Mesodermal cell (in vitro differentiated cells): Measurements from ENCODE around the gene TERT.
"Not testable (repeated sequence)": the region's sequence is repeated elsewhere in the genome, so short reads cannot be mapped to it uniquely, and the experiment has no call there.

Experiments used
- H3K27ac ChIP-seq: 2 replicates; pipeline ENCODE4 v1.7.0; 2013; ENCODE audit warnings: mild to moderate bottlenecking, low read depth, low read length, moderate library complexity; ENCODE audit not compliant: severe bottlenecking
- H3K36me3 ChIP-seq: 2 replicates; pipeline ENCODE4 v1.7.1; 2013; ENCODE audit warnings: mild to moderate bottlenecking, low read length, moderate library complexity; ENCODE audit not compliant: control insufficient read depth, insufficient read depth
- H3K4me1 ChIP-seq: one replicate; pipeline ENCODE4 v1.7.1; 2013; ENCODE audit warnings: mild to moderate bottlenecking, low read length; ENCODE audit not compliant: insufficient read depth, control insufficient read depth, poor library complexity, severe bottlenecking
- H3K4me3 ChIP-seq: 2 replicates; pipeline ENCODE4 v1.7.0; 2013; ENCODE audit warnings: low read length, control low read depth, mild to moderate bottlenecking; ENCODE audit not compliant: insufficient read depth, poor library complexity, severe bottlenecking; ENCODE audit errors: extremely low read depth
- H3K9me3 ChIP-seq: 2 replicates; pipeline ENCODE4 v1.7.1; 2013; ENCODE audit warnings: mild to moderate bottlenecking, low read length, moderate library complexity; ENCODE audit not compliant: control insufficient read depth
- WGBS, 2 experiments: methylation state at CpG; one replicate each; pipeline ENCODE4 v1.1.5; 2013; ENCODE audit warnings: missing lambda C conversion rate in 2 of 2; ENCODE audit not compliant: insufficient coverage in 2 of 2; 5-methylcytosine and 5-hydroxymethylcytosine counted together

Gene TERT

GRCh38 chr5:1292139-1292538 lies 2.7 kb downstream of the TERT start:
- Histone ChIP-seq H3K36me3 (no peaks in the 10 kb centered on the region), H3K9me3 (no peaks in the 10 kb centered on the region)
- 85 to 90% methylated on average over 4 of the region's 6 CpGs for WGBS, 2 experiments

GRCh38 chr5:1291611-1292080 lies 3.2 kb downstream of the TERT start:
- Histone ChIP-seq H3K36me3 (no peaks in the 10 kb centered on the region), H3K4me1 (no peaks in the 10 kb centered on the region), H3K9me3 (no peaks in the 10 kb centered on the region), H3K4me3 (no peak overlapping the region), H3K27ac (no peak overlapping the region)
- 92 to 93% methylated on average over 23 of the region's 24 CpGs for WGBS, 2 experiments

More at GRCh38 chr5:1292139-1292538, 2.7 kb downstream of the TERT start:
- Histone ChIP-seq H3K4me1 (no peaks in the 10 kb centered on the region), H3K4me3 (no peak overlapping the region), H3K27ac (no peak overlapping the region)

- 83 to 98% methylated on average over 8 to 13 of the region's 24 CpGs for WGBS, 2 experiments
- not testable (repeated sequence) for H3K4me1 ChIP-seq, H3K9me3 ChIP-seq, H3K36me3 ChIP-seq, H3K4me3 ChIP-seq, H3K27ac ChIP-seq
Observed at GRCh38 chr5:1290956-1291355, 3.9 kb downstream of the TERT start.

- WGBS, 2 experiments: 96 to 98% methylated on average over 13 to 17 of the region's 32 CpGs
- not testable (repeated sequence) for H3K4me3 ChIP-seq, H3K36me3 ChIP-seq, H3K27ac ChIP-seq, H3K9me3 ChIP-seq, H3K4me1 ChIP-seq
Observed at GRCh38 chr5:1289559-1289958, 5.3 kb downstream of the TERT start.

GRCh38 chr5:1288439-1289335 lies 6.2 kb downstream of the TERT start:
- WGBS, 2 experiments: 92 to 93% methylated on average over 21 to 30 of the region's 37 CpGs
- no peaks in the 10 kb centered on the region for H3K4me1 ChIP-seq
- no peaks in the 10 kb centered on the region for H3K36me3 ChIP-seq
- H3K9me3 ChIP-seq: no peaks in the 10 kb centered on the region
- H3K27ac ChIP-seq: no peak overlapping the region
- no peak overlapping the region for H3K4me3 ChIP-seq

GRCh38 chr5:1285883-1286291 lies 9.0 kb downstream of the TERT start:
- no peaks in the 10 kb centered on the region for H3K4me1 ChIP-seq
- no peaks in the 10 kb centered on the region for H3K9me3 ChIP-seq
- no peak overlapping the region for H3K4me3 ChIP-seq
- H3K27ac ChIP-seq: no peak overlapping the region
- 93 to 98% methylated on average over 22 to 25 of the region's 25 CpGs for WGBS, 2 experiments
- no peaks in the 10 kb centered on the region for H3K36me3 ChIP-seq

GRCh38 chr5:1285141-1285540 lies 9.7 kb downstream of the TERT start:
- 96 to 97% methylated on average over 5 to 10 of the region's 12 CpGs for WGBS, 2 experiments
- Histone ChIP-seq H3K9me3 (no peaks in the 10 kb centered on the region), H3K4me1 (no peaks in the 10 kb centered on the region), H3K27ac (no peak overlapping the region), H3K36me3 (no peaks in the 10 kb centered on the region), H3K4me3 (no peak overlapping the region)

- H3K4me3 ChIP-seq, H3K4me1 ChIP-seq, H3K36me3 ChIP-seq, H3K27ac ChIP-seq, H3K9me3 ChIP-seq: not testable (repeated sequence)
- WGBS, 2 experiments: 86 to 89% methylated on average over 13 to 22 of the region's 27 CpGs
Observed at GRCh38 chr5:1284336-1284970, 10.4 kb downstream of the TERT start.

- H3K27ac ChIP-seq, H3K9me3 ChIP-seq, H3K4me3 ChIP-seq, H3K4me1 ChIP-seq, H3K36me3 ChIP-seq: not testable (repeated sequence)
- WGBS, 2 experiments: 85% methylated on average over 13 of the region's 16 CpGs; no CpG with 5 or more reads in 1 of the 2 experiments
Observed at GRCh38 chr5:1283729-1284041, 11.2 kb downstream of the TERT start.

- not testable (repeated sequence) for H3K9me3 ChIP-seq, H3K27ac ChIP-seq, H3K36me3 ChIP-seq, H3K4me1 ChIP-seq, H3K4me3 ChIP-seq
- WGBS, 2 experiments: 90 to 95% methylated on average over 18 to 31 of the region's 40 CpGs
Observed at GRCh38 chr5:1282993-1283728, 11.7 kb downstream of the TERT start.
